Stimulated activated CD4-positive, alpha-beta T cell treated with anti-CD3 and anti-CD28 coated beads, Interleukin-12 subunit alpha, Interleukin-12 subunit beta, amount 100 ng/mL, for 24 hours (primary cell): ENCODE data around the gene ABAT.

Source experiments
- DNase-seq, 2 experiments: peaks; one replicate each; pipeline ENCODE4 v3.0.0-alpha.2; 2020; ENCODE audit warnings: low read depth in 2 of 2

The ABAT gene

DNA sequence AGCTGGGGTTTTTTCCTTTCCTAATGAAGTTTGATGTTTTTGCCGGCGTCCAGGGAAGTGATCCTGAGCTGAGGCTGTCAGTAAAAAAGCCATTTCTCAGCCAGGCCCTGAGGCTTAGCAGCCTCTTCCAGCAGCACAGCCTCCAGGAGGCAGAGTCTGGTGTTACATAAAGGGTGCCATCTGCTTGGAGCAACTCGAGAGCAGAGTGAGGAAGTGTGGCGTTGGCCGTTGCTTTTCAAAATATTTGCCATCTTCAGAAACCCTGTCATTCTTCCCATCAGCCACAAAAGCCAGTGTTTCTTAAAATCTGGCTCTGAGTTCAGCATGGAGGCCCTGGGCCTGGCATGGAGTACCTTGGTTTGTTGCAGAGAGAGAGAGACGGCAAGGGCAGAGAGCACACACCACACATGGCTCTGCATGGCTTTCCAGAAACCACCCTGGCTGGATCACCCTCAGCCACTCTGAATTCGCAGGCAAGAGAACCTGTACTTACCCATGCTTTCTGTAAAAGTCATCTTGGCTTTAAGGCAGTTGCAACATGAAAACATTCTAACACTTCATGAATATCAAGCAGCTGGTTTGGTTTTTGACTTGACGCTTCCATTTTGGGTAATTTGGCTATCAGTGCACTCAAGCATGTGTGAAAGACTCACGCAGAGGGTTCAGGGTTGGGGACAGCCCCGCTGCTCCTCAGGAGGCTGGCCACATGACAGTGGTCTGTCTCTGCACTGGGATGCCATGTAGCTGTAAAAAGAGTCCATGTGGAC lies 144.3 kb downstream of the ABAT start:
- DNase-seq = no peak

DNA sequence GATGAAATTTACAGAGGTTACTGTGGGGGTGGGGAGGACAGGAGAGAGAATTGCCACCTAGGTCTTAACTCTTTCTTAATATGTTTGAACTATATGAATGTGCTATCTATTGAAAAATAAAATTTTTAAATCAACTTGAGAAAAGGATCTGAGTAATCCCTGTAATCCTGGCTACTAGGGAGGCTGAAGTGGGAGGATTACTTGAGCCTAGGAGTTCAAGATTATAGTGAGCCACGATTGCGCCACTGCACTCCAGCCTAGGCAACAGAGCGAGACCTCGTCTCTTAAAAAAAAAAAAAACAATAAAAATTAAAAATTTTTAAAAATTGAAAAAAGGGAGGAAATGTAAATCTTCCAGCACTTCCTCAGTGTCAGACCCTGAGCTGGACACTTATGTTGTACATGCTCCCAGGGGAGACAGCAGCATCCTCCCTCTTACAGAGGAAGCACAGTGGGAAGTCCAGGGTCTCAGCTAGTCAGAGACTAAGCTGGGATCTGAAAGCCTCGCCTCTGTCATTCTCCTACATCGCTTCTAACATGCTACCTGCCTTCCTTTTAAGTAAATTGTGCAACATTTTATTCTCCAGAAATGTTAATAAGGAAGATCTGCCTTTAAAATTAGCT lies 145.1 kb downstream of the ABAT start:
- no peak for DNase-seq

DNA sequence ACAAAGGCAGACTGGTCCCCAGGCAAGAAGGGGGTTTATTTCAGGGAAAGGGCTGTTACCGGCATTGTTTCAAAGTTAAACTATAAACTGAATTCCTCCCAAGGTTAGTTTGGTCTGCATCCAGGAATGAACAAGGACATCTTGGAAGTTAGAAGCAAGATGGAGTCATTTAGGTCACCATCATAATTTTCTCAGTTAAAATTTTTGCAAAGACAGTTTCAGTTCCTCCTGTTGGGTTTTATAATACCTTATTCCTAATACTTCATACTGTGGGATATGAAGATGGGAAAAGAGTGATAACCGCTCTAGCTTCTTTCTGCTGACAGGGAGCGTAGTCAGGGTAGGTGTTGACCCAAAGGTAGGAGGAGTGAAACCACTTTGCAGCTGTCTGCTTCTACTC lies 148.0 kb downstream of the ABAT start:
- DNase-seq = no peak

DNA sequence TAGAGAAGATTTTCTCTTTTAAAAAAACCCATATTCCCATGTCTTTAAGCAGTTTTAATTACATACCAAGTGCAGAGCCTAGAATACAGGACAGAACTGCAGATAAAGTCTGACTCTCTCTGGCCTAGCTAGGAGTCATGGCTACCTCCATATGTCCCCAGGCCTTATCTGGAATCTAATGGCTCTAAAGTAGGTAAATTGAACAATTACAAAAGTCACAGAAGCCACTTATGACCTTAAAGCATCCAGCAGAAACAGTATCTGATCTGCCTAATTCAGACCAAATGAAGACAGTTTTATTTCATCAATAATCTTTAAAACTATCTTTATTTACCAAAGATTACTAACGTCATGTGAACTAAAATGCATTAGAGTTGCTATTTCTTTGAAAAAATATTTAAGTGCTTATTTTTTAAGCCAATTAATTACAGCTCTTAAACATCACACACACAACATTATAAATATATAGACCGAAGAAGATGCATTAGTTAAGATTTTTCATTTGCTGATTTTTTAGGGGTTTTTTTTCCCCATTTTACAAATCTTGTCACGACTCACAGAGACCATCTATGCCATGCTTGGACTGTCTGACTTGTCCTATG lies 152.0 kb downstream of the ABAT start:
- DNase-seq = no peak

DNA sequence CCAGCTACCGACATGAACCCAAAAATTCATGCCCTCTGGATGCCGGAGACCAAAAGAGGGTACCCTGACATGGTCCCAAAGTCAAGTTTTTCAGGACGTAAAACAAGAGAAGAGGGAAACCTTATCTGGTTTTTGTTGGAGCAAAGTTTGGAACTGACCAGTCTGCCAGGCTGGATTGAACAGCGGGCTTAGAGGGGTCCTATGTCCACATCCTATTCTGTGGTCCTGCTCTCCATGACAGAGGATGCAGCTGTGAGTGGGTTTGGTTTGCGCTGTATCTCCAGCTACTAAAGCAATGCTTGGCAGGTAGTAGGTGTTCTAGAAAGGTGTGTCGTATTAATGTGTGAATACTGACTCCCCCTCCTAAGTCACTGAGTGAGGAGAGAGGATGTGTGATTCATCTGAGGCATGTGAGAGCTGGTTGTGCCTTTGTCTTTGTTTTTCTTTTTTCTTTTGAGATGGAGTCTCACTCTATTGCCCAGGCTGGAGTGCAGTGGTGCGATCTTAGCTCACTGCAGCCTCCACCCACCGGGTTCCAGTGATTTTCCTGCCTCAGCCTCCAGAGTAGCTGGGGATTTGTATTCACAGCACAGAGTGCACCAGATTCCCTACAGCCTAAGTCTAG lies 154.2 kb downstream of the ABAT start:
- no peak for DNase-seq

DNA sequence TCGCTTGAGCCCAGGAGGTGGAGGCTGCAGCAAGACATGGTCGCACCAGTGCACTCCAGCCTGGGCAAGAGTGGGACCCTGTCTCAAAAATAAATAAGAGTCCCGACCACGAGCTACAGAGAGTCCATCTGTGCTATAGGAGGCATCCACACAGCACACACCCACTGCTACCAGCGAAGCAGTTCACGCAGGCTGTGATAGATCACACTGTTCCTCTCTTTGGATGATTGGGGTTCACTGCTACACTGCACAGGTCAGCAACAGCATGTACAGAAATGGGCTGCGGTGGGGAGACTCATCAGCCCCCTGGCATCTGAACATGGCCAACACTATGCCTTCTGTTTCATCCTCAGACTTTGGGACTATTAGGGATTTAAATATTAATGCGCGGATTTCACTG lies 157.0 kb downstream of the ABAT start:
- DNase-seq = no peak

DNA sequence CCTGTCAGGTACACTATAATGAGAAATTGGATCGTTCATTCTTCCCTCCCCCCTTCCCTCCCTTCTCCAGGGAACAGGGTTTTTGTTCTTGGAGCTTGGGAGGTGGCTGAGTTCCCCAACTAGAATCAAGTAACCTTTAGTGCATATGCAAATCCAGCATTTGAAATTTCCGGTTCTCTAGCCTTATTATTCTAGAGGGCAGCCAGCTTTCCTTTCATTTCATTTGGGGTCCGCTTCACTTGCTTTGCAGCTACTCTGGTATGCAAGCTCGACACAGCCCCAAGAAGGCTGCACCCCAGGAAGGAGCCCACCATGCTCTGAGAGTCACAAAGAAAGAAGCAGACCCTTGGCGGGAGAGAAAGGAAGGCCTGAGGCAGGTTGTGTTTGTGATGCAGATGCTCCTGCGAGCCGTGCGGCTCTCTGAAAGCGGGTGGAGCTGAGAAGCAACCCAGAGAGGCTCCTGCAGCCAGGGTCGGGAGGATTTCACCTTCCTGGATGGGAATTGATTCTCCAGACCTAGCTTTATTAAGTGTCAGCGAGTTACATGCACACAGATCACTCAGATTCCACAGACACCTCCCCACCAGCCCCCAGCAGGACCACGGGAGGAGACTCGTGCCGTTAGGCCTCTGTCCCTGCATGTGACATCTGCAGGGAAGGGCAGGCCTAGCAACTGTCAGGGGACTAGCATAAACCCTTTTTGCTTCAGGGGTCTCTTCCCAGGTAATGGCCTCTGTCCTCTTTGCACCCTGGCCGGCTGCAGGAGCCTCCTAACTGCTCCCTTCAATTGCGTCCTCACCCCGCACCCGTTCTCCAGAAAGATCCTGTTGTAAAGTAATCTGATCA lies 157.7 kb downstream of the ABAT start:
- no peak for DNase-seq

DNA sequence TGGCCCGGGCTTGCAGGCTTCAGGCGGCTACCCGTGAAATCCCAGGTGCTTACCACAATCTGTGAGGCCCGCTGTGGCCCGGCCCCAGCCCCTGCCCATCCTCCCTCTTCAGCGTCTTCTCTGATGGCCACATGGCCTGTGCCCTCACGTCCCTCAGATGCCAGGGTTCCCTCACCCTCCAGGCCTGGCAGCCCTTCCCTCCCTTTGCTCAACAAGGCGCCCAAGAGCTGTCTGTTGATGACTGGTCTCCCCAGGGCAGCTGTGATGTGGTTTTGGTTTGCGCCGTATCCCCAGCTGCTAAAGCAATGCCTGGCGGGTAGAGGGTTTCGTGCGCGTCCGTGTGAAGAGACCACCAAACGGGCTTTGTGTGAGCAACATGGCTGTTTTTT lies 158.3 kb downstream of the ABAT start:
- DNase-seq = no peak
